Karpas-422 (cell line): Measurements from ENCODE around the gene FAM193B. TPM values are rescaled to one million over a fixed set of nuclear protein-coding genes. Genes with fewer than 3 reads are reported as not detected.

Experiments used
- DNase-seq: peaks from one replicate; pipeline ENCODE4 v3.0.0-alpha.2; 2015
- H2AFZ ChIP-seq: fragments of 200-600 bp; sonication (generic); 2 replicates; pipeline ENCODE4 v1.6.1; 2014; ENCODE audit warnings: antibody characterized with exemption, low read length, mixed read lengths
- H3K27ac ChIP-seq: fragments of 200-600 bp; sonication (generic); 2 replicates; pipeline ENCODE4 v1.5.1; 2014; ENCODE audit warnings: mild to moderate bottlenecking, low read length, moderate library complexity
- H3K27me3 ChIP-seq: fragments of 200-600 bp; sonication (generic); 2 replicates; pipeline ENCODE4 v1.6.1; 2014; ENCODE audit warnings: low read length, mixed read lengths
- H3K36me3 ChIP-seq: fragments of 200-600 bp; sonication (generic); 2 replicates; pipeline ENCODE4 v1.6.1; 2014; ENCODE audit warnings: low read length, mixed read lengths; ENCODE audit not compliant: insufficient read depth
- H3K4me1 ChIP-seq: fragments of 200-600 bp; sonication (generic); 2 replicates; pipeline ENCODE4 v1.6.1; 2014; ENCODE audit warnings: mild to moderate bottlenecking, low read length, mixed read lengths
- H3K4me2 ChIP-seq: fragments of 200-600 bp; sonication (generic); 2 replicates; pipeline ENCODE4 v1.6.1; 2014; ENCODE audit warnings: low read length, low read depth, mild to moderate bottlenecking; ENCODE audit not compliant: poor library complexity, severe bottlenecking
- H3K4me3 ChIP-seq: fragments of 200-600 bp; sonication (generic); 2 replicates; pipeline ENCODE4 v1.5.1; 2014; ENCODE audit warnings: mild to moderate bottlenecking, antibody characterized with exemption, low read length, mixed read lengths
- H3K79me2 ChIP-seq: fragments of 200-600 bp; sonication (generic); 2 replicates; pipeline ENCODE4 v1.6.1; 2014; ENCODE audit warnings: mild to moderate bottlenecking, low read length, mixed read lengths
- H3K9ac ChIP-seq: fragments of 200-600 bp; sonication (generic); 2 replicates; pipeline ENCODE4 v1.6.0; 2014; ENCODE audit warnings: low read length
- H3K9me2 ChIP-seq: fragments of 200-600 bp; sonication (generic), shearing (Covaris generic); replicated peaks from 2 replicates; pipeline ENCODE4 v1.6.0; 2014; ENCODE audit warnings: mild to moderate bottlenecking, low read length, moderate library complexity; ENCODE audit not compliant: insufficient read depth
- H3K9me3 ChIP-seq: fragments of 300-700, 200-600 bp; sonication (generic); 2 replicates; pipeline ENCODE4 v1.6.1; 2014; ENCODE audit warnings: low read length, mixed read lengths
- H4K20me1 ChIP-seq: fragments of 200-600 bp; sonication (generic); 2 replicates; pipeline ENCODE4 v1.6.1; 2014; ENCODE audit warnings: mild to moderate bottlenecking, antibody characterized with exemption, low read length, low read depth; ENCODE audit not compliant: insufficient read depth
- total RNA-seq: library from RNA; depleted of rRNA; stranded (reverse); fragments of >200 nt; shearing (Covaris generic); gene quantifications from 2 replicates; pipeline ENCODE4 v1.2.3, GENCODE V29; 2014; ENCODE audit warnings: low replicate concordance

The FAM193B gene
- total RNA-seq, 1 experiment from 2014 or later = 48.3 TPM

- Histone ChIP-seq H3K4me2 (no peak overlapping the region), H3K27me3 (no peaks in the 10 kb centered on the region), H3K4me1 (peaks cover 60% of the 10 kb centered on the region), H3K9me2 (no peaks in the 10 kb centered on the region), H2AFZ (no peak overlapping the region), H3K9me3 (no peaks in the 10 kb centered on the region), H3K27ac (peak overlapping the region; percentile 24; the same call in 1 of the 2 replicates), H4K20me1 (peaks cover 8% of the 10 kb centered on the region; the same call in 1 of the 2 replicates), H3K9ac (no peak overlapping the region), H3K4me3 (no peak overlapping the region), H3K36me3 (peaks cover 3% of the 10 kb centered on the region), H3K79me2 (peaks cover 10% of the 10 kb centered on the region)
- DNase-seq = no peak
Observed at GRCh38 chr5:177493795-177494345, 60.5 kb downstream of the FAM193B start.

- Histone ChIP-seq H3K36me3 (peaks cover 9% of the 10 kb centered on the region), H2AFZ (no peak overlapping the region), H3K9me2 (no peaks in the 10 kb centered on the region), H3K27me3 (no peaks in the 10 kb centered on the region), H3K4me3 (no peak overlapping the region), H3K4me1 (peaks cover 57% of the 10 kb centered on the region), H3K9me3 (no peaks in the 10 kb centered on the region), H3K79me2 (peaks cover 10% of the 10 kb centered on the region), H3K4me2 (no peak overlapping the region), H3K9ac (no peak overlapping the region), H3K27ac (no peak overlapping the region), H4K20me1 (peaks cover 8% of the 10 kb centered on the region; the same call in 1 of the 2 replicates)
- no peak for DNase-seq
Observed at GRCh38 chr5:177492841-177493240, 61.5 kb downstream of the FAM193B start.

GRCh38 chr5:177491983-177492746, 62.2 kb downstream of the FAM193B start:
- H4K20me1 ChIP-seq = peaks cover 8% of the 10 kb centered on the region; the same call in 1 of the 2 replicates
- H3K4me2 ChIP-seq = no peak overlapping the region
- no peak overlapping the region for H3K27ac ChIP-seq
- DNase-seq = no peak
- no peak overlapping the region for H3K4me3 ChIP-seq
- H3K4me1 ChIP-seq = peaks cover 54% of the 10 kb centered on the region
- no peaks in the 10 kb centered on the region for H3K27me3 ChIP-seq
- no peaks in the 10 kb centered on the region for H3K9me3 ChIP-seq
- peaks cover 15% of the 10 kb centered on the region for H3K36me3 ChIP-seq
- H3K9ac ChIP-seq = no peak overlapping the region
- no peak overlapping the region for H2AFZ ChIP-seq
- peaks cover 10% of the 10 kb centered on the region for H3K79me2 ChIP-seq
- no peaks in the 10 kb centered on the region for H3K9me2 ChIP-seq

- H3K9ac ChIP-seq = 0 out of 2 replicates have a peak overlapping the region, but pooled peaks have one; percentile 21
- H3K4me2 ChIP-seq = no peak overlapping the region
Observed at GRCh38 chr5:177491429-177491945, 62.9 kb downstream of the FAM193B start.

GRCh38 chr5:177490992-177491391, 63.4 kb downstream of the FAM193B start:
- no peaks in the 10 kb centered on the region for H3K9me3 ChIP-seq
- peak overlapping the region; percentile 21 for H3K9ac ChIP-seq
- H3K9me2 ChIP-seq = no peaks in the 10 kb centered on the region
- no peak overlapping the region for H3K4me3 ChIP-seq
- 0 out of 2 replicates have a peak, but pooled peaks cover 2% of the 10 kb centered on the region for H4K20me1 ChIP-seq
- H3K79me2 ChIP-seq = peaks cover 3% of the 10 kb centered on the region
- DNase-seq = no peak
- H3K4me2 ChIP-seq = peak overlapping the region; percentile 35
- H3K4me1 ChIP-seq = peaks cover 48% of the 10 kb centered on the region
- peaks cover 16% of the 10 kb centered on the region for H3K36me3 ChIP-seq
- H3K27me3 ChIP-seq = no peaks in the 10 kb centered on the region
- no peak overlapping the region for H2AFZ ChIP-seq
- H3K27ac ChIP-seq = no peak overlapping the region

More at GRCh38 chr5:177491429-177491945, 62.9 kb downstream of the FAM193B start:
- peak; percentile 91 for DNase-seq
- no peaks in the 10 kb centered on the region for H3K27me3 ChIP-seq
- no peak overlapping the region for H3K27ac ChIP-seq
- H4K20me1 ChIP-seq = peaks cover 7% of the 10 kb centered on the region; the same call in 1 of the 2 replicates
- peaks cover 53% of the 10 kb centered on the region for H3K4me1 ChIP-seq
- H2AFZ ChIP-seq = no peak overlapping the region
- peaks cover 8% of the 10 kb centered on the region for H3K79me2 ChIP-seq
- peaks cover 16% of the 10 kb centered on the region for H3K36me3 ChIP-seq
- H3K9me3 ChIP-seq = no peaks in the 10 kb centered on the region
- H3K9me2 ChIP-seq = no peaks in the 10 kb centered on the region
- no peak overlapping the region for H3K4me3 ChIP-seq

GRCh38 chr5:177490311-177490991, 63.9 kb downstream of the FAM193B start:
- DNase-seq = no peak
- H3K4me3 ChIP-seq = no peak overlapping the region
- H3K9me2 ChIP-seq = no peaks in the 10 kb centered on the region
- H3K27ac ChIP-seq = peak overlapping the region; percentile 56
- no peak overlapping the region for H2AFZ ChIP-seq
- H3K9ac ChIP-seq = peak overlapping the region; percentile 21
- no peaks in the 10 kb centered on the region for H3K79me2 ChIP-seq
- H3K9me3 ChIP-seq = no peaks in the 10 kb centered on the region
- H3K4me1 ChIP-seq = peaks cover 42% of the 10 kb centered on the region
- no peaks in the 10 kb centered on the region for H4K20me1 ChIP-seq
- peaks cover 16% of the 10 kb centered on the region for H3K36me3 ChIP-seq
- H3K27me3 ChIP-seq = no peaks in the 10 kb centered on the region
- H3K4me2 ChIP-seq = peak overlapping the region; percentile 35

GRCh38 chr5:177489119-177489716, 65.1 kb downstream of the FAM193B start:
- H3K27ac ChIP-seq = no peak overlapping the region
- H4K20me1 ChIP-seq = no peaks in the 10 kb centered on the region
- H3K4me3 ChIP-seq = peak overlapping the region; percentile 34; the same call in 1 of the 2 replicates
- no peaks in the 10 kb centered on the region for H3K27me3 ChIP-seq
- DNase-seq = peak; percentile 86
- peaks cover 30% of the 10 kb centered on the region for H3K4me1 ChIP-seq
- no peaks in the 10 kb centered on the region for H3K9me2 ChIP-seq
- no peak overlapping the region for H2AFZ ChIP-seq
- no peaks in the 10 kb centered on the region for H3K79me2 ChIP-seq
- peaks cover 16% of the 10 kb centered on the region for H3K36me3 ChIP-seq
- H3K9ac ChIP-seq = peak overlapping the region; percentile 21; the same call in 1 of the 2 replicates
- H3K9me3 ChIP-seq = no peaks in the 10 kb centered on the region
- peak overlapping the region; percentile 35 for H3K4me2 ChIP-seq
